ENCODE data around the gene ALK.

DNA sequence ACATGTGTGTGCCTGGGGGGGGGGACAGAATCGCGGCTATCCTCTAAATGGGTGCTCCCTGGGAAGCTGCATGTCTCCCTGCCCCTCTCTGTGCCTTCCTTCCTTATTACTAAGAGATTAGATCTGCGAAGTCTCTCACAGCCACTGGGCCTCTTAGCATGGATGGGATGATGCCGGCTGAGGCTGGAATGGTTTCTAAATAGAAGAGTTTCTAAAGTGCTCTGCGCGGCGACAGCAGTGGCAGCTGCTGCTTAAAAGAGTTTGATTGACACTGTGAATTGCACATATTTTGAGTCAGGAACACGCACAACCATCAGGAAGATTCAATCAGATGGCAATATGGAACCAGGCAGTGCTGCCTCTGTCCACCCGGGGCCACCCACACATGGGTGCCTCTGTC is 642.4 kb downstream of the ALK start:
- TF ChIP-seq, protein P1, sequence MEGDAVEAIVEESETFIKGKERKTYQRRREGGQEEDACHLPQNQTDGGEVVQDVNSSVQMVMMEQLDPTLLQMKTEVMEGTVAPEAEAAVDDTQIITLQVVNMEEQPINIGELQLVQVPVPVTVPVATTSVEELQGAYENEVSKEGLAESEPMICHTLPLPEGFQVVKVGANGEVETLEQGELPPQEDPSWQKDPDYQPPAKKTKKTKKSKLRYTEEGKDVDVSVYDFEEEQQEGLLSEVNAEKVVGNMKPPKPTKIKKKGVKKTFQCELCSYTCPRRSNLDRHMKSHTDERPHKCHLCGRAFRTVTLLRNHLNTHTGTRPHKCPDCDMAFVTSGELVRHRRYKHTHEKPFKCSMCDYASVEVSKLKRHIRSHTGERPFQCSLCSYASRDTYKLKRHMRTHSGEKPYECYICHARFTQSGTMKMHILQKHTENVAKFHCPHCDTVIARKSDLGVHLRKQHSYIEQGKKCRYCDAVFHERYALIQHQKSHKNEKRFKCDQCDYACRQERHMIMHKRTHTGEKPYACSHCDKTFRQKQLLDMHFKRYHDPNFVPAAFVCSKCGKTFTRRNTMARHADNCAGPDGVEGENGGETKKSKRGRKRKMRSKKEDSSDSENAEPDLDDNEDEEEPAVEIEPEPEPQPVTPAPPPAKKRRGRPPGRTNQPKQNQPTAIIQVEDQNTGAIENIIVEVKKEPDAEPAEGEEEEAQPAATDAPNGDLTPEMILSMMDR (IDR thresholded peaks at IDR 0.05), result no peak
- TF ChIP-seq POLR2A (IDR thresholded peaks at IDR 0.05), result no peak

Data from thyroid gland (tissue), 4 donors.